ENCODE data around the gene TDRD9.

Gene TDRD9

GRCh38 chr14:104087981-104088850, 160.0 kb downstream of the TDRD9 start:
- Histone ChIP-seq H3K27ac (ENCODE audit: low read depth, low read length) (peak overlapping the region; percentile 55), H3K4me1 (ENCODE audit: control insufficient read depth in 1 of 2, insufficient read depth in 2 of 2, low read length in 2 of 2) (peaks cover 35 to 50% of the 10 kb centered on the region in 2 donors), H3K27me3 (ENCODE audit: control insufficient read depth in 1 of 2, insufficient read depth in 2 of 2, low read length in 2 of 2) (peaks cover 4 to 5% of the 10 kb centered on the region in 2 donors), H3K9ac (ENCODE audit: low read depth in 1 of 2, low read length in 2 of 2) (no peak overlapping the region), H3K9me3 (ENCODE audit: control insufficient read depth in 1 of 2, low read length in 2 of 2) (no peaks in the 10 kb centered on the region), H3K36me3 (ENCODE audit: control insufficient read depth in 1 of 2, insufficient read depth in 2 of 2, low read length in 2 of 2) (no peaks in the 10 kb centered on the region), H3K4me3 (ENCODE audit: low read depth in 1 of 2, low read length in 2 of 2) (no peak overlapping the region)

GRCh38 chr14:104090071-104090748, 162.0 kb downstream of the TDRD9 start:
- Histone ChIP-seq H3K9ac (ENCODE audit: low read depth in 1 of 2, low read length in 2 of 2) (no peak overlapping the region), H3K27ac (ENCODE audit: low read depth, low read length) (no peak overlapping the region), H3K4me3 (ENCODE audit: low read depth in 1 of 2, low read length in 2 of 2) (no peak overlapping the region), H3K9me3 (ENCODE audit: control insufficient read depth in 1 of 2, low read length in 2 of 2) (no peaks in the 10 kb centered on the region), H3K36me3 (ENCODE audit: control insufficient read depth in 1 of 2, insufficient read depth in 2 of 2, low read length in 2 of 2) (no peaks in the 10 kb centered on the region), H3K4me1 (ENCODE audit: control insufficient read depth in 1 of 2, insufficient read depth in 2 of 2, low read length in 2 of 2) (peaks cover 37 to 39% of the 10 kb centered on the region in 2 donors), H3K27me3 (ENCODE audit: control insufficient read depth in 1 of 2, insufficient read depth in 2 of 2, low read length in 2 of 2) (peaks cover 4 to 5% of the 10 kb centered on the region in 2 donors)

GRCh38 chr14:104091061-104091926, 163.0 kb downstream of the TDRD9 start:
- Histone ChIP-seq H3K9ac (ENCODE audit: low read depth in 1 of 2, low read length in 2 of 2) (no peak overlapping the region), H3K4me1 (ENCODE audit: control insufficient read depth in 1 of 2, insufficient read depth in 2 of 2, low read length in 2 of 2) (peaks cover 31 to 32% of the 10 kb centered on the region in 2 donors), H3K27ac (ENCODE audit: low read depth, low read length) (no peak overlapping the region), H3K27me3 (ENCODE audit: control insufficient read depth in 1 of 2, insufficient read depth in 2 of 2, low read length in 2 of 2) (peaks cover under 1 to 3% of the 10 kb centered on the region in 2 donors), H3K36me3 (ENCODE audit: control insufficient read depth in 1 of 2, insufficient read depth in 2 of 2, low read length in 2 of 2) (no peaks in the 10 kb centered on the region), H3K4me3 (ENCODE audit: low read depth in 1 of 2, low read length in 2 of 2) (no peak overlapping the region), H3K9me3 (ENCODE audit: control insufficient read depth in 1 of 2, low read length in 2 of 2) (no peaks in the 10 kb centered on the region)

GRCh38 chr14:104091927-104092771, 163.9 kb downstream of the TDRD9 start:
- no peak overlapping the region for H3K4me3 ChIP-seq (ENCODE audit: low read depth in 1 of 2, low read length in 2 of 2)
- H3K9ac ChIP-seq (ENCODE audit: low read depth in 1 of 2, low read length in 2 of 2) = no peak overlapping the region
- H3K36me3 ChIP-seq (ENCODE audit: control insufficient read depth in 1 of 2, insufficient read depth in 2 of 2, low read length in 2 of 2) = no peaks in the 10 kb centered on the region
- no peaks in the 10 kb centered on the region for H3K9me3 ChIP-seq (ENCODE audit: control insufficient read depth in 1 of 2, low read length in 2 of 2)
- H3K27ac ChIP-seq (ENCODE audit: low read depth, low read length) = no peak overlapping the region
- H3K4me1 ChIP-seq (ENCODE audit: control insufficient read depth in 1 of 2, insufficient read depth in 2 of 2, low read length in 2 of 2) = peaks cover 23 to 24% of the 10 kb centered on the region in 2 donors
- no peaks in the 10 kb centered on the region for H3K27me3 ChIP-seq (ENCODE audit: control insufficient read depth in 1 of 2, insufficient read depth in 2 of 2, low read length in 2 of 2)

- Histone ChIP-seq H3K27me3 (ENCODE audit: control insufficient read depth in 1 of 2, insufficient read depth in 2 of 2, low read length in 2 of 2) (no peaks in the 10 kb centered on the region), H3K9ac (ENCODE audit: low read depth in 1 of 2, low read length in 2 of 2) (no peak overlapping the region), H3K36me3 (ENCODE audit: control insufficient read depth in 1 of 2, insufficient read depth in 2 of 2, low read length in 2 of 2) (no peaks in the 10 kb centered on the region), H3K4me1 (ENCODE audit: control insufficient read depth in 1 of 2, insufficient read depth in 2 of 2, low read length in 2 of 2) (peaks cover 15 to 16% of the 10 kb centered on the region in 2 donors), H3K27ac (ENCODE audit: low read depth, low read length) (no peak overlapping the region), H3K9me3 (ENCODE audit: control insufficient read depth in 1 of 2, low read length in 2 of 2) (no peaks in the 10 kb centered on the region), H3K4me3 (ENCODE audit: low read depth in 1 of 2, low read length in 2 of 2) (no peak overlapping the region)
Measured at GRCh38 chr14:104092931-104093365, 164.7 kb downstream of the TDRD9 start.

GRCh38 chr14:104093366-104094055, 165.3 kb downstream of the TDRD9 start:
- Histone ChIP-seq H3K4me1 (ENCODE audit: control insufficient read depth in 1 of 2, insufficient read depth in 2 of 2, low read length in 2 of 2) (peaks cover 9 to 10% of the 10 kb centered on the region in 2 donors), H3K27ac (ENCODE audit: low read depth, low read length) (no peak overlapping the region), H3K36me3 (ENCODE audit: control insufficient read depth in 1 of 2, insufficient read depth in 2 of 2, low read length in 2 of 2) (no peaks in the 10 kb centered on the region), H3K4me3 (ENCODE audit: low read depth in 1 of 2, low read length in 2 of 2) (no peak overlapping the region), H3K27me3 (ENCODE audit: control insufficient read depth in 1 of 2, insufficient read depth in 2 of 2, low read length in 2 of 2) (no peaks in the 10 kb centered on the region), H3K9me3 (ENCODE audit: control insufficient read depth in 1 of 2, low read length in 2 of 2) (no peaks in the 10 kb centered on the region), H3K9ac (ENCODE audit: low read depth in 1 of 2, low read length in 2 of 2) (no peak overlapping the region)

- H3K4me3 ChIP-seq (ENCODE audit: low read depth in 1 of 2, low read length in 2 of 2) = no peak overlapping the region
- no peaks in the 10 kb centered on the region for H3K27me3 ChIP-seq (ENCODE audit: control insufficient read depth in 1 of 2, insufficient read depth in 2 of 2, low read length in 2 of 2)
- no peaks in the 10 kb centered on the region for H3K36me3 ChIP-seq (ENCODE audit: control insufficient read depth in 1 of 2, insufficient read depth in 2 of 2, low read length in 2 of 2)
- H3K9ac ChIP-seq (ENCODE audit: low read depth in 1 of 2, low read length in 2 of 2) = no peak overlapping the region
- H3K27ac ChIP-seq (ENCODE audit: low read depth, low read length) = no peak overlapping the region
- H3K9me3 ChIP-seq (ENCODE audit: control insufficient read depth in 1 of 2, low read length in 2 of 2) = no peaks in the 10 kb centered on the region
- H3K4me1 ChIP-seq (ENCODE audit: control insufficient read depth in 1 of 2, insufficient read depth in 2 of 2, low read length in 2 of 2) = peaks cover 7 to 8% of the 10 kb centered on the region in 2 donors
Measured at GRCh38 chr14:104094056-104094708, 165.9 kb downstream of the TDRD9 start.

GRCh38 chr14:104094709-104095425, 166.6 kb downstream of the TDRD9 start:
- no peaks in the 10 kb centered on the region for H3K36me3 ChIP-seq (ENCODE audit: control insufficient read depth in 1 of 2, insufficient read depth in 2 of 2, low read length in 2 of 2)
- H3K27ac ChIP-seq (ENCODE audit: low read depth, low read length) = no peak overlapping the region
- H3K9ac ChIP-seq (ENCODE audit: low read depth in 1 of 2, low read length in 2 of 2) = no peak overlapping the region
- no peaks in the 10 kb centered on the region for H3K27me3 ChIP-seq (ENCODE audit: control insufficient read depth in 1 of 2, insufficient read depth in 2 of 2, low read length in 2 of 2)
- H3K9me3 ChIP-seq (ENCODE audit: control insufficient read depth in 1 of 2, low read length in 2 of 2) = no peaks in the 10 kb centered on the region
- H3K4me3 ChIP-seq (ENCODE audit: low read depth in 1 of 2, low read length in 2 of 2) = no peak overlapping the region
- H3K4me1 ChIP-seq (ENCODE audit: control insufficient read depth in 1 of 2, insufficient read depth in 2 of 2, low read length in 2 of 2) = peaks cover 7 to 8% of the 10 kb centered on the region in 2 donors

All from duodenal mucosa (tissue), 2 donors.